ENCODE measurements around the gene KATNIP. TPM values are rescaled to one million over a fixed set of nuclear protein-coding genes. Genes with fewer than 3 reads are reported as not detected.

The KATNIP gene
- total and polyA plus RNA-seq, 2 of the 13 experiments (the other 11 are each of a cell fraction or from before 2014, with no cell fraction given): 9.7 to 12.0 TPM

DNA sequence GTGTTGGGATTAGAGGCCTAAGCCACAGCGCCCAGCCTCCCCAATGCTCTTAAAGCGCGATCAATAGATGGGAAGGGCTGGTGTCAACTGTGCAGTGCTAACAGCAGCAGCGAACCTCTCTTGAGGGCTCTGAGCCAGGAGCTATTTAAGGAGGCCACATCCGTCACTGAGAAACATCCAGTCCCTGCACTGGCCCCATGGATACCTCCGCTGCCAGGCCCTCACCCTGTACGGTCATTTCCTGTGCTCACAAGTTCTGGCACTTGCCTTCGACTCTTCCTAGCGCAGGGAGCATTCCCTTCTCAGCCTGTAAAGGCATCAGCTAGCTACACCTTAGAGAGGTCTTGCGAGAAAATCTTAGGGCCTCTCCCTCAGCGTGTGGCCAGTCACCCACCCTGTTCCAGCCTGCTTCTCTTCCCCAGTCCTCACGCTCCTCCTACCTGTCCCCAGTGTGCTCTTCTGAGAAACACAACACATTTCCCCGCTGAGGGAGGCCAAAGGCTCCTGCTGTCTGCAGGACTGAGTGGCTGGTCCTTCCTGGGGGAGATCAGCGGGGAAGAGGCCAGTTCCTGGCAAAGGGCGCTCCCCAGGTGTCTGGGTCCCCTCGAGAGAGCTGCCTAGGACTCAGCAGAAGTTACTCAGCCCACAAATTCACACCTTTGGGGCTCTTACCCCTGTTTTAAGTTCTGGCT lies 28.8 kb upstream of the KATNIP start:
- H3K4me2 ChIP-seq (ENCODE audit: low read depth, low read length): no peak overlapping the region
- H3K4me3 ChIP-seq (replicated peaks in 1 of 3; ENCODE audit: insufficient read depth in 1 of 3, low read depth in 2 of 3, low read length in 3 of 3): no peak overlapping the region
- H3K27ac ChIP-seq (ENCODE audit: extremely low read length, insufficient read depth, low read length): no peak overlapping the region
- H3K27me3 ChIP-seq (ENCODE audit: control insufficient read depth in 1 of 2, insufficient read depth in 2 of 2, low read length in 2 of 2): no peaks in the 10 kb centered on the region
- H3K36me3 ChIP-seq (replicated peaks in 1 of 2; ENCODE audit: control insufficient read depth in 1 of 2, insufficient read depth in 2 of 2, low read length in 2 of 2): peaks cover 23 to 67% of the 10 kb centered on the region in 2 experiments
- no peak for FAIRE-seq
- TF ChIP-seq SP4 (CRISPR knock-in tag; IDR thresholded peaks at IDR 0.05) (no peak), RBM22 (optimal IDR thresholded peaks at IDR 0.05; ENCODE audit: low read length) (peak; percentile 62), ZBTB38 (CRISPR knock-in tag; IDR thresholded peaks at IDR 0.05) (0 out of 2 replicates have a peak, but pooled peaks have one; percentile 26)
- over 99% methylated on average over 15 of the region's 16 CpGs for WGBS (ENCODE audit: low lambda C conversion rate)
- DNase-seq (ENCODE audit: low spot score): no peak
- no peak overlapping the region for H3K9ac ChIP-seq (ENCODE audit: insufficient read depth, low read depth, low read length)
- peaks cover 3% of the 10 kb centered on the region; the same call in 1 of the 2 replicates for H4K20me1 ChIP-seq (ENCODE audit: insufficient read depth, low read length)
- ChIA-PET CTCF (ENCODE audit: low intra/inter-chr PET ratio, low total read pairs) (no interaction called here), POLR2A (no interaction called here)
- intact Hi-C loops (cut with micrococcal nuclease; ENCODE audit: unreplicated experiment) (no loop called here), in situ Hi-C loops (cut with HindIII; ENCODE audit: extremely low pct_ligation_motif_present, low pct_unique_long_range_greater_than_20kb) (no loop called here)
- H3K4me1 ChIP-seq (ENCODE audit: insufficient read depth, low read length): peaks cover 13% of the 10 kb centered on the region
- no peaks in the 10 kb centered on the region for H3K79me2 ChIP-seq (ENCODE audit: insufficient read depth, low read length)
- ATAC-seq: no peak
- H3K9me3 ChIP-seq (ENCODE audit: low read length): no peaks in the 10 kb centered on the region
- no TSS peak for BruUV-seq (replicated peaks)
- no peak overlapping the region for H2AFZ ChIP-seq (ENCODE audit: low read length)

DNA sequence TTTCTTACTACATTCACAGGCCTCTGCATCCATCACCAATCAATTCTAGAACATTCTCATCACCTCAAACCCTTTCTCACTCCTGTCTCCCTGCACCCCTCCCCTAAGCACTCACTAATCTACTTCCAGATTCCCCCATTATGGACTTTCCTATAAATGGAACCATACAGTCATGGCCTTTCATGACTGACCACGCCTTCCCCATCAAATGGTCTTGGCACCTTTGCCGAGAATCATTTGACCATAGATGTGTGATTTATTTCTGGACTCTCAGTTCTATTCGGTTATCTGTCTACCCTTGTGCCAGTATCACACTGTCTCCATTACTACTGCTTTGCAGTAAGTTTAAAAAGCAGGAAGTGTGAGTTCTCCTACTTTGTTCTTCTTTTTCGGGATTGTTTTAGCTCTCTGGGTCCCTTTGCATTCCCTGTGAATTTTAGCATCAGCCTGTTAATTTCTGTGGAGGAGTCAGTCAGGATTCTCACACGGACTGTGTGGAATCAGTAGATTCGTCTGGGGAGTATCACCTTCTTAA lies 27.7 kb upstream of the KATNIP start:
- no peak for DNase-seq (ENCODE audit: low spot score)
- Histone ChIP-seq H3K36me3 (replicated peaks in 1 of 2; ENCODE audit: control insufficient read depth in 1 of 2, insufficient read depth in 2 of 2, low read length in 2 of 2) (peaks cover 28 to 73% of the 10 kb centered on the region in 2 experiments), H3K79me2 (ENCODE audit: insufficient read depth, low read length) (no peaks in the 10 kb centered on the region), H3K9me3 (ENCODE audit: low read length) (no peaks in the 10 kb centered on the region), H3K27ac (ENCODE audit: extremely low read length, insufficient read depth, low read length) (no peak overlapping the region), H2AFZ (ENCODE audit: low read length) (no peak overlapping the region), H3K4me2 (ENCODE audit: low read depth, low read length) (no peak overlapping the region), H3K4me3 (replicated peaks in 1 of 3; ENCODE audit: insufficient read depth in 1 of 3, low read depth in 2 of 3, low read length in 3 of 3) (no peak overlapping the region), H3K9ac (ENCODE audit: insufficient read depth, low read depth, low read length) (no peak overlapping the region), H3K27me3 (ENCODE audit: control insufficient read depth in 1 of 2, insufficient read depth in 2 of 2, low read length in 2 of 2) (no peaks in the 10 kb centered on the region), H4K20me1 (ENCODE audit: insufficient read depth, low read length) (no peaks in the 10 kb centered on the region; the same call in 1 of the 2 replicates), H3K4me1 (ENCODE audit: insufficient read depth, low read length) (peaks cover 13% of the 10 kb centered on the region)
- no peak for ATAC-seq
- no TSS peak for BruUV-seq (replicated peaks)
- 97% methylated on average over 6 of the region's 6 CpGs for WGBS (ENCODE audit: low lambda C conversion rate)
- peak; percentile 18 for FAIRE-seq
- in situ Hi-C loops (cut with HindIII; ENCODE audit: extremely low pct_ligation_motif_present, low pct_unique_long_range_greater_than_20kb) (no loop called here), intact Hi-C loops (cut with micrococcal nuclease; ENCODE audit: unreplicated experiment) (no loop called here)
- ChIA-PET POLR2A (no interaction called here), CTCF (ENCODE audit: low intra/inter-chr PET ratio, low total read pairs) (no interaction called here)
- TF ChIP-seq SRSF4 (IDR thresholded peaks at IDR 0.05; ENCODE audit: low read depth, low read length, poor library complexity, severe bottlenecking) (no peak), ZFP90 (CRISPR knock-in tag; IDR thresholded peaks at IDR 0.05; ENCODE audit: borderline replicate concordance) (no peak), ZFP36L1 (CRISPR knock-in tag; IDR thresholded peaks at IDR 0.05) (no peak), SIN3B (IDR thresholded peaks at IDR 0.05; ENCODE audit: low read length) (no peak), ZNF510 (CRISPR knock-in tag; IDR thresholded peaks at IDR 0.05; ENCODE audit: low read depth) (no peak), MED8 (CRISPR knock-in tag; IDR thresholded peaks at IDR 0.05; ENCODE audit: insufficient replicate concordance) (no peak), NAIF1 (CRISPR knock-in tag; IDR thresholded peaks at IDR 0.05; ENCODE audit: borderline replicate concordance) (no peak), HNRNPH1 (optimal IDR thresholded peaks at IDR 0.05; ENCODE audit: low read depth, low read length) (no peak), YEATS2 (CRISPR knock-in tag; IDR thresholded peaks at IDR 0.05; ENCODE audit: borderline replicate concordance) (no peak), NR2F6 (IDR thresholded peaks at IDR 0.05) (no peak), NR2F6 (CRISPR knock-in tag; IDR thresholded peaks at IDR 0.05) (no peak)
- TF ChIP-seq, protein P1, sequence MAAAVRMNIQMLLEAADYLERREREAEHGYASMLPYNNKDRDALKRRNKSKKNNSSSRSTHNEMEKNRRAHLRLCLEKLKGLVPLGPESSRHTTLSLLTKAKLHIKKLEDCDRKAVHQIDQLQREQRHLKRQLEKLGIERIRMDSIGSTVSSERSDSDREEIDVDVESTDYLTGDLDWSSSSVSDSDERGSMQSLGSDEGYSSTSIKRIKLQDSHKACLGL (CRISPR knock-in tag; IDR thresholded peaks at IDR 0.05): no peak
- TF ChIP-seq, protein P2, sequence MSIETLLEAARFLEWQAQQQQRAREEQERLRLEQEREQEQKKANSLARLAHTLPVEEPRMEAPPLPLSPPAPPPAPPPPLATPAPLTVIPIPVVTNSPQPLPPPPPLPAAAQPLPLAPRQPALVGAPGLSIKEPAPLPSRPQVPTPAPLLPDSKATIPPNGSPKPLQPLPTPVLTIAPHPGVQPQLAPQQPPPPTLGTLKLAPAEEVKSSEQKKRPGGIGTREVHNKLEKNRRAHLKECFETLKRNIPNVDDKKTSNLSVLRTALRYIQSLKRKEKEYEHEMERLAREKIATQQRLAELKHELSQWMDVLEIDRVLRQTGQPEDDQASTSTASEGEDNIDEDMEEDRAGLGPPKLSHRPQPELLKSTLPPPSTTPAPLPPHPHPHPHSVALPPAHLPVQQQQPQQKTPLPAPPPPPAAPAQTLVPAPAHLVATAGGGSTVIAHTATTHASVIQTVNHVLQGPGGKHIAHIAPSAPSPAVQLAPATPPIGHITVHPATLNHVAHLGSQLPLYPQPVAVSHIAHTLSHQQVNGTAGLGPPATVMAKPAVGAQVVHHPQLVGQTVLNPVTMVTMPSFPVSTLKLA (IDR thresholded peaks at IDR 0.05): no peak
- TF ChIP-seq, protein P3, sequence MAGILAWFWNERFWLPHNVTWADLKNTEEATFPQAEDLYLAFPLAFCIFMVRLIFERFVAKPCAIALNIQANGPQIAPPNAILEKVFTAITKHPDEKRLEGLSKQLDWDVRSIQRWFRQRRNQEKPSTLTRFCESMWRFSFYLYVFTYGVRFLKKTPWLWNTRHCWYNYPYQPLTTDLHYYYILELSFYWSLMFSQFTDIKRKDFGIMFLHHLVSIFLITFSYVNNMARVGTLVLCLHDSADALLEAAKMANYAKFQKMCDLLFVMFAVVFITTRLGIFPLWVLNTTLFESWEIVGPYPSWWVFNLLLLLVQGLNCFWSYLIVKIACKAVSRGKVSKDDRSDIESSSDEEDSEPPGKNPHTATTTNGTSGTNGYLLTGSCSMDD (CRISPR knock-in tag; IDR thresholded peaks at IDR 0.05): no peak

Data from HepG2 (cell line).